Thoracic aorta (tissue), 2 donors: ENCODE measurements around the gene ZIC4. TPM values are rescaled to one million over a fixed set of nuclear protein-coding genes. Genes with fewer than 3 reads are reported as not detected.

Experiments
- ATAC-seq: fragments of 150-250 bp; one replicate; pipeline ENCODE4 v1.8.0; 2017; ENCODE audit warnings: low read depth; ENCODE audit not compliant: insufficient number of reproducible peaks, low FRiP score
- DNase-seq: peaks from one replicate; pipeline ENCODE4 v3.0.0-alpha.2; 2020; ENCODE audit warnings: low spot score
- H3K27ac ChIP-seq, 2 donors: fragments of 200-600 bp; sonication (generic); 1 replicate in 1 of 2; 2 replicates in 1 of 2; pipeline ENCODE4 v1.5.1; 2016; ENCODE audit warnings: mild to moderate bottlenecking in 2 of 2, moderate library complexity in 2 of 2
- H3K27me3 ChIP-seq: fragments of 200-600 bp; sonication (generic); replicated peaks from 2 replicates; pipeline ENCODE4 v1.6.0; 2016; ENCODE audit warnings: mild to moderate bottlenecking; ENCODE audit not compliant: insufficient read depth
- H3K36me3 ChIP-seq: fragments of 200-600 bp; sonication (generic); one replicate; pipeline ENCODE4 v1.5.1; 2016
- H3K4me1 ChIP-seq, 2 donors: fragments of 200-600 bp; sonication (generic); 1 replicate in 1 of 2; 2 replicates in 1 of 2; pipeline versions ENCODE4 v1.5.1 to v1.6.0; 2016; ENCODE audit warnings: low read depth in 2 of 2, mild to moderate bottlenecking in 1 of 2; ENCODE audit not compliant: control insufficient read depth in 1 of 2
- H3K4me3 ChIP-seq: fragments of 200-600 bp; sonication (generic); 2 replicates; pipeline ENCODE4 v1.5.1; 2016; ENCODE audit warnings: mild to moderate bottlenecking
- H3K9me3 ChIP-seq: fragments of 200-600 bp; sonication (generic); 2 replicates; pipeline ENCODE4 v1.5.1; 2016
- total RNA-seq, 2 donors: library from RNA; depleted of rRNA; stranded (reverse); fragments of >200 nt; gene quantifications; one replicate each; pipeline versions ENCODE4 v1.1.0 to v1.2.3, GENCODE V29; 2016
- TF ChIP-seq, protein P1 (sequence below): fragments of 200-600 bp; sonication (generic); IDR thresholded peaks from one replicate; pipeline ENCODE4 v1.5.1; 2019; ENCODE audit warnings: antibody characterized with exemption

The ZIC4 gene
- total RNA-seq, 2 donors from 2014 or later, result not detected

DNA sequence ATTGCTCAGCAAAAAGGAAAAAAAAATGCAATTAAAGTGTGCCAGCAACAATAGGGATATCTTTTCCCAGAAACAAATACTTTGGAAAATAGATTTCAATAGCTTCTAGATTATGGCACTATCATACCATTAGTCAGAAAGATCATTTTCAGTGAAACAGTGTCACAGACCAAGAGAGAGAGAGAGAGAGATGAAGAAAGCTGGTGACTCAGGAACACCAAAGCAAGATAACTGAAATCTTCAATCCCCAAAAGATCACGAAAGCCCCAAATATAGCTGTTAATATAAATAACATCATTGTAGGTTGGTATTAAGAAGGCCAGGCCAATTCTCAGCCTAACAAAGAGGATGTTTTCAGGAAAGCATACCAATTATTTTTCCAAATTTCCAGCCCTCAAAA is 57.4 kb downstream of the ZIC4 start:
- H3K27ac ChIP-seq, result no peak overlapping the region
- DNase-seq, result no peak
- TF ChIP-seq, protein P1, sequence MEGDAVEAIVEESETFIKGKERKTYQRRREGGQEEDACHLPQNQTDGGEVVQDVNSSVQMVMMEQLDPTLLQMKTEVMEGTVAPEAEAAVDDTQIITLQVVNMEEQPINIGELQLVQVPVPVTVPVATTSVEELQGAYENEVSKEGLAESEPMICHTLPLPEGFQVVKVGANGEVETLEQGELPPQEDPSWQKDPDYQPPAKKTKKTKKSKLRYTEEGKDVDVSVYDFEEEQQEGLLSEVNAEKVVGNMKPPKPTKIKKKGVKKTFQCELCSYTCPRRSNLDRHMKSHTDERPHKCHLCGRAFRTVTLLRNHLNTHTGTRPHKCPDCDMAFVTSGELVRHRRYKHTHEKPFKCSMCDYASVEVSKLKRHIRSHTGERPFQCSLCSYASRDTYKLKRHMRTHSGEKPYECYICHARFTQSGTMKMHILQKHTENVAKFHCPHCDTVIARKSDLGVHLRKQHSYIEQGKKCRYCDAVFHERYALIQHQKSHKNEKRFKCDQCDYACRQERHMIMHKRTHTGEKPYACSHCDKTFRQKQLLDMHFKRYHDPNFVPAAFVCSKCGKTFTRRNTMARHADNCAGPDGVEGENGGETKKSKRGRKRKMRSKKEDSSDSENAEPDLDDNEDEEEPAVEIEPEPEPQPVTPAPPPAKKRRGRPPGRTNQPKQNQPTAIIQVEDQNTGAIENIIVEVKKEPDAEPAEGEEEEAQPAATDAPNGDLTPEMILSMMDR, result no peak
- no peaks in the 10 kb centered on the region for H3K27me3 ChIP-seq
- H3K36me3 ChIP-seq, result no peaks in the 10 kb centered on the region
- no peak for ATAC-seq
- H3K9me3 ChIP-seq, result no peaks in the 10 kb centered on the region
- H3K4me3 ChIP-seq, result no peak overlapping the region
- H3K4me1 ChIP-seq, result no peaks in the 10 kb centered on the region

DNA sequence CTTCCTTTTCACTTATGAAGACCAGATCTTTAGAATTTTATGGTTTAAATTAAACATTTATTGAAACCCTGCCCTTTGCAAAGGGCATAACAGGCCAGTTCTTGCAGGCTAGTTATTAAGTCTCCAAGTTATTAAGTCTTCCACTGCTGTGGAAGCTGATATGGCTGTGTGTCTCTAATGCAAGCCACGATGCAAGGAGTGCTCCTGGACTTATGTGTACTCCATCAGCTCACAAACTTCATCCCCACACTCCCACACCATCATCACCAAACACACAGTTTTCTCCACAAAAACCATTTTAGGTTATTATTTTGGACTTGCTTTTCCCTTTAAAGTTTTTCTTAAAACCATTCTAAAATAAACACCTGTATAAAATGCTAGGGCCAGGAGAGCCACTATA is 62.4 kb downstream of the ZIC4 start:
- Histone ChIP-seq H3K27me3 (no peaks in the 10 kb centered on the region), H3K36me3 (no peaks in the 10 kb centered on the region), H3K4me3 (no peak overlapping the region), H3K4me1 (no peaks in the 10 kb centered on the region), H3K9me3 (no peaks in the 10 kb centered on the region), H3K27ac (no peak overlapping the region)
- TF ChIP-seq, protein P1, result no peak
- DNase-seq, result no peak
- ATAC-seq, result no peak

DNA sequence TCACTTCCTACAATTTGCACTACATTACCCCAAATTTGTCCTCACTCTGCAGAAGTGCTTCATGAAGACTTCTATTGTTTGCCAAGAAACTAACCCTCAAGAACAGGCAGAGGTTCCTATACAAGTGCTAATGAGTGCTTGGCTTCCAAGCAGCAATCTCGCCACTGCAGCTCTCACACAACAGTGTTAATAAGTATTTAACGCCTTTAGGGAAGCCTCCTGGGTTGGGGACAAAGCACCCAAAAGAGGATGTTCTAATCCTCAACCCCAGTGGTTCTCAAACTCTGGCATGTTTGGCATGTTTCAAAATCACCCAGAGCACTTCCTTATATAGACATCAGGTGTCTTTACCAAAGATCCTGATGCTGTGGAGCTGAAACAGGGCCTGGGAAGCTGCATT is 64.6 kb downstream of the ZIC4 start:
- H3K36me3 ChIP-seq, result no peaks in the 10 kb centered on the region
- no peaks in the 10 kb centered on the region for H3K27me3 ChIP-seq

DNA sequence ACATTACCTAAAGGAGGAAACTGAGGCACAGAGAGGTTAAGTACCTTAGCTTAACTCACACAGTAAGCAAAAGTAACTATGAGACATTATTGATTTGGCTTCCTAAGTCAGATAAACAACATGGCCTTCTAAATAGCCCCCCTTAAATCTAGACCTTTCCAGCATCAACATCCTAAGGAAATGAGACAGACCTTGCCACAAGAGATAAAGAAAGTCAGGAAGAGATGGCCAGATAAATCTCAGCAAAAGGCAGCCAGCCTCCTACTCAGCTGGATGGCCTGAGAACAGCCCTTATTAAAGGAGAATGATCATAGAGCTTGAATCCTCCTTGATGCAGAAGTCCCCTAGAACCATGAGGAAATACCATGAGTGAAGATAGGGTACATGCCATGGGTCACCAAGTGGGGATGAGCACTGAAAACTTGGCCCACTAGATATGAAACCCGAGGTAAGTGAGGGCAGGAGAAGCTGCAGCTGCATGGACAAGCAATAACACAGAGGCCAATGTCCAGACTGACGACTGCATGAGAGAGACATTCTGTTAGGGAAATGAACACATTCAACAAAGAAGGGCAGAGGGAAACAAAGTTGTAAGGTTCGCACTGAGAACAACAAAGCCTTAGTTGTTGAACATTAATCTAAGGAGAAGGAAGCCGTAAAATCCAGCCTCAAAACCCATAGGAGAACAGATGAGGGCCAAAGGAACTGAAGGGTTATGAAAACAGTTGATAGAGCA is 69.6 kb downstream of the ZIC4 start:
- no peak for ATAC-seq
- no peak overlapping the region for H3K4me3 ChIP-seq

More for the DNA sequence above, 64.6 kb downstream of the ZIC4 start:
- no peak overlapping the region for H3K4me3 ChIP-seq
- ATAC-seq, result no peak
- no peaks in the 10 kb centered on the region for H3K4me1 ChIP-seq
- H3K27ac ChIP-seq, result no peak overlapping the region
- no peaks in the 10 kb centered on the region for H3K9me3 ChIP-seq
- TF ChIP-seq, protein P1, result no peak
- no peak for DNase-seq

More for the DNA sequence above, 69.6 kb downstream of the ZIC4 start:
- TF ChIP-seq, protein P1, result no peak
- no peak for DNase-seq
- Histone ChIP-seq H3K4me1 (no peaks in the 10 kb centered on the region), H3K36me3 (no peaks in the 10 kb centered on the region), H3K9me3 (no peaks in the 10 kb centered on the region), H3K27me3 (no peaks in the 10 kb centered on the region), H3K27ac (no peak overlapping the region)

Other genes with a start within 250 kb of the ZIC4 start
- under 1 TPM in 1 of 2 donors, not detected in 1; 0.07 TPM for gene ZIC1, start 2.8 kb upstream of the ZIC4 start, total RNA-seq